ENCODE results near the gene PCGF1.

The PCGF1 gene

DNA sequence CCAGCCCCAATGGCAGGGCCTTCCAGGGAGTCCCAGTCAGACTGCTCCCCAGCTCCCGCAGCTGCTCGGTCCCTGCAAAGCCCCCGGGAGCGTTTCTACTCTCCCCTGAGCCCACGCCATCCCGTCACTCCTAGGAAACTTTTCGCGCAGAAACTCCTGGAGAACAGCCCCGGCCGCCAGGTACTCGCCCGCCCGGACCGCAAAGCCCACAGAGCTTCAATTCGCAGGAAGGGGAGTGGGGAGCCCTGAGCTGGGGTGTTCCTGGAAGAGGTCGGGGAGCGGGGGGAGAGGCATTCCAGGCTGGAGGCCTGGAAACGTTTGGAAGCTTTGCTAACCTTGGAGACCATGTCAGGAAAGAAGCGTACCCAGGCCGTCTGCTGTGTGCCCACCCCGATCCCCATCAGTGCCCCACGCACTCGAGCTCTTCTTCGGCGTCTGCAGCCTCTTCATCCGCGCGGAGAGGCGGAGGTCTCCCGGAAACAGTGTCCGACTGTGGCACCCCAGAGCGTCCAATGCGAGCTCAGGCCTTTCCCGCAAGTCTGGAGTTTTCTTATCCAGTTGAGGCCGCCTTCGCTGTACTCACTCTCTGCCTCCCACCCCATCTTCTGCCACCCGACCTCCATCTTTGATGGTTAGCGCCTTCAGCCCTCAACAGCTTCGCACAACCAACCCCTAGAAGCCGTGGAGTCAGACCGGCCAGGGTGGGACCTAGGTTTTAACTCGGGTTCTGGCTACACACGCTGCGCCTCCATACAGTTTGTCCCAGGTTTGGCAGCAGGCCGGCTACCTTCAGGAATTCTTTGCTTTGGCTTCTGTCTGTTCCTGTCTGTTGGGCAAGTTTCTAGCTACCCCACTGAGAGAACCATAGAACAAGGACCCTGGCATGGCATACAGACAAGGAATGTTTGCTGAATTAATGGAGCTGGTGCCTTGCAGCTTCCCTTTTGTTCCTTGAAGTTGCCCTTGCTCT, 3.7 kb downstream of the PCGF1 start:
- in situ Hi-C loops (cut with HindIII; ENCODE audit: low sequenced_read_pairs): no loop called here
- DNase-seq (ENCODE audit: low read depth, low spot score): no peak
- TF ChIP-seq, protein P1, sequence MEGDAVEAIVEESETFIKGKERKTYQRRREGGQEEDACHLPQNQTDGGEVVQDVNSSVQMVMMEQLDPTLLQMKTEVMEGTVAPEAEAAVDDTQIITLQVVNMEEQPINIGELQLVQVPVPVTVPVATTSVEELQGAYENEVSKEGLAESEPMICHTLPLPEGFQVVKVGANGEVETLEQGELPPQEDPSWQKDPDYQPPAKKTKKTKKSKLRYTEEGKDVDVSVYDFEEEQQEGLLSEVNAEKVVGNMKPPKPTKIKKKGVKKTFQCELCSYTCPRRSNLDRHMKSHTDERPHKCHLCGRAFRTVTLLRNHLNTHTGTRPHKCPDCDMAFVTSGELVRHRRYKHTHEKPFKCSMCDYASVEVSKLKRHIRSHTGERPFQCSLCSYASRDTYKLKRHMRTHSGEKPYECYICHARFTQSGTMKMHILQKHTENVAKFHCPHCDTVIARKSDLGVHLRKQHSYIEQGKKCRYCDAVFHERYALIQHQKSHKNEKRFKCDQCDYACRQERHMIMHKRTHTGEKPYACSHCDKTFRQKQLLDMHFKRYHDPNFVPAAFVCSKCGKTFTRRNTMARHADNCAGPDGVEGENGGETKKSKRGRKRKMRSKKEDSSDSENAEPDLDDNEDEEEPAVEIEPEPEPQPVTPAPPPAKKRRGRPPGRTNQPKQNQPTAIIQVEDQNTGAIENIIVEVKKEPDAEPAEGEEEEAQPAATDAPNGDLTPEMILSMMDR (IDR thresholded peaks at IDR 0.05; ENCODE audit: low read depth, low read length): no peak
- peak overlapping the region; percentile 42 for H3K4me3 ChIP-seq (ENCODE audit: low read depth, low read length)

DNA sequence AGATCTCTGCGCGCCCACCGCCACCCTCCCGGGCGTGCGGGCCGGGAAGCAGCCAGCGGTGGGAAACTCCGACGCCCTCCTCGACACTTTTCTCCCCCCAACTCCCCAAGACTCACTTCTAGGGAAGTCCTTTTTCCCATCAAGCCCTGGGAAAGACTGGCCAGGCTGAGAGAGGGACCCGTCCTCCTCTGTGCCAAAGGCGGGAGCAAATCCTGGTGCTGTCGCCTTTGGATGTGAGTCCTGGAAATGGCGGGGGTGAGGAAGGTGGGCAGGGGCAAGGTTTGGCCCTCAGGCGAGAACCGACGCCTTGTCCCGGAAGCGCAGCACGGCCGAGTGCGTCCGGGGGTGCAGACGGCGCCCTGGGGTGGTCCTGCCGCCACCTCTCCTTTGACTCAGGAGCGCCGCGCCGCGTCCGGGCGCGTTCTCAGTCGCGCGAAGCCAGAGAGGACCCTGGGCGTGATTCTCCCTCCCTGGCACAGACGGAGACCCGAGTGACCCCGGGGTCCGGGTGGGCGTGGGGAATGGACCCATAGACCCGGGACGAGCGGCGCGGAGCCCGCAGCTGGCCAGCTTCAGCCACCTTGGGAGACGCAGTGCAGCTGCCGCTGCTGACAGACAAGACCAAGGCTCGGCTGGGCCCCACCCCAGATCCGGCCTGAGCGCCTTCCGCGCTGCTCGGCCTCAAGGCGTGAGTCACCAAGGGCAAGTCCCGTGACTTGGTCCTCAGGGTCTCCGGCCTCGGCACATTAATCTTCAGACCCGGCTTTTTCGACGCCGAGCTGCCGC, 4.6 kb downstream of the PCGF1 start:
- peak; percentile 83 for DNase-seq (ENCODE audit: low read depth, low spot score)
- peak overlapping the region; percentile 42 for H3K4me3 ChIP-seq (ENCODE audit: low read depth, low read length)
- in situ Hi-C loops (cut with HindIII; ENCODE audit: low sequenced_read_pairs): no loop called here
- TF ChIP-seq, protein P1 (IDR thresholded peaks at IDR 0.05; ENCODE audit: low read depth, low read length): peak; percentile 43

GRCh38 chr2:74502147-74502719, 5.3 kb downstream of the PCGF1 start:
- no peak for DNase-seq (ENCODE audit: low read depth, low spot score)
- TF ChIP-seq, protein P1 (IDR thresholded peaks at IDR 0.05; ENCODE audit: low read depth, low read length): no peak
- peak overlapping the region; percentile 42 for H3K4me3 ChIP-seq (ENCODE audit: low read depth, low read length)
- in situ Hi-C loops (cut with HindIII; ENCODE audit: low sequenced_read_pairs): no loop called here

- TF ChIP-seq, protein P1 (IDR thresholded peaks at IDR 0.05; ENCODE audit: low read depth, low read length): no peak
- no peak for DNase-seq (ENCODE audit: low read depth, low spot score)
- in situ Hi-C loops (cut with HindIII; ENCODE audit: low sequenced_read_pairs): no loop called here
- no peak overlapping the region for H3K4me3 ChIP-seq (ENCODE audit: low read depth, low read length)
Measured at GRCh38 chr2:74501335-74502071, 6.0 kb downstream of the PCGF1 start.

GRCh38 chr2:74500578-74500946, 6.9 kb downstream of the PCGF1 start:
- in situ Hi-C loops (cut with HindIII; ENCODE audit: low sequenced_read_pairs): no loop called here
- no peak for DNase-seq (ENCODE audit: low read depth, low spot score)
- TF ChIP-seq, protein P1 (IDR thresholded peaks at IDR 0.05; ENCODE audit: low read depth, low read length): no peak
- H3K4me3 ChIP-seq (ENCODE audit: low read depth, low read length): no peak overlapping the region

Measured in astrocyte of the spinal cord (primary cell).